ENCODE results near the gene JMJD7. TPM values are rescaled to one million over a fixed set of nuclear protein-coding genes. Genes with fewer than 3 reads are reported as not detected.
A peak's percentile ranks its signal among the peaks of the same experiment; 100 is the strongest.

JMJD7 gene
- total and polyA plus RNA-seq, 9 of the 15 experiments (the other 6 are each of a cell fraction or from before 2014, with no cell fraction given), result 1.2 to 13.9 (median 6.1) TPM

- peak; percentile 8; the same call in 1 of the 2 replicates for TF ChIP-seq REST (IDR thresholded peaks at IDR 0.05; ENCODE audit: borderline replicate concordance)
- peak; percentile 71 for TF ChIP-seq REST (CRISPR knock-in tag; IDR thresholded peaks at IDR 0.05; ENCODE audit: low read depth)
- TF ChIP-seq, protein P1, sequence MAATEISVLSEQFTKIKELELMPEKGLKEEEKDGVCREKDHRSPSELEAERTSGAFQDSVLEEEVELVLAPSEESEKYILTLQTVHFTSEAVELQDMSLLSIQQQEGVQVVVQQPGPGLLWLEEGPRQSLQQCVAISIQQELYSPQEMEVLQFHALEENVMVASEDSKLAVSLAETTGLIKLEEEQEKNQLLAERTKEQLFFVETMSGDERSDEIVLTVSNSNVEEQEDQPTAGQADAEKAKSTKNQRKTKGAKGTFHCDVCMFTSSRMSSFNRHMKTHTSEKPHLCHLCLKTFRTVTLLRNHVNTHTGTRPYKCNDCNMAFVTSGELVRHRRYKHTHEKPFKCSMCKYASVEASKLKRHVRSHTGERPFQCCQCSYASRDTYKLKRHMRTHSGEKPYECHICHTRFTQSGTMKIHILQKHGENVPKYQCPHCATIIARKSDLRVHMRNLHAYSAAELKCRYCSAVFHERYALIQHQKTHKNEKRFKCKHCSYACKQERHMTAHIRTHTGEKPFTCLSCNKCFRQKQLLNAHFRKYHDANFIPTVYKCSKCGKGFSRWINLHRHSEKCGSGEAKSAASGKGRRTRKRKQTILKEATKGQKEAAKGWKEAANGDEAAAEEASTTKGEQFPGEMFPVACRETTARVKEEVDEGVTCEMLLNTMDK (IDR thresholded peaks at IDR 0.05; ENCODE audit: borderline replicate concordance, insufficient read depth, low read depth, low read length, poor library complexity, severe bottlenecking), result no peak
- TF ChIP-seq CHCHD3 (CRISPR knock-in tag; IDR thresholded peaks at IDR 0.05), result no peak
- peak; percentile 60 for TF ChIP-seq POLR2B (IDR thresholded peaks at IDR 0.05; ENCODE audit: low read depth, partially characterized antibody)
- TF ChIP-seq, protein P2, sequence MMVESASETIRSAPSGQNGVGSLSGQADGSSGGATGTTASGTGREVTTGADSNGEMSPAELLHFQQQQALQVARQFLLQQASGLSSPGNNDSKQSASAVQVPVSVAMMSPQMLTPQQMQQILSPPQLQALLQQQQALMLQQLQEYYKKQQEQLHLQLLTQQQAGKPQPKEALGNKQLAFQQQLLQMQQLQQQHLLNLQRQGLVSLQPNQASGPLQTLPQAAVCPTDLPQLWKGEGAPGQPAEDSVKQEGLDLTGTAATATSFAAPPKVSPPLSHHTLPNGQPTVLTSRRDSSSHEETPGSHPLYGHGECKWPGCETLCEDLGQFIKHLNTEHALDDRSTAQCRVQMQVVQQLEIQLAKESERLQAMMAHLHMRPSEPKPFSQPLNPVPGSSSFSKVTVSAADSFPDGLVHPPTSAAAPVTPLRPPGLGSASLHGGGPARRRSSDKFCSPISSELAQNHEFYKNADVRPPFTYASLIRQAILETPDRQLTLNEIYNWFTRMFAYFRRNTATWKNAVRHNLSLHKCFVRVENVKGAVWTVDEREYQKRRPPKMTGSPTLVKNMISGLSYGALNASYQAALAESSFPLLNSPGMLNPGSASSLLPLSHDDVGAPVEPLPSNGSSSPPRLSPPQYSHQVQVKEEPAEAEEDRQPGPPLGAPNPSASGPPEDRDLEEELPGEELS (CRISPR knock-in tag; IDR thresholded peaks at IDR 0.05; ENCODE audit: borderline replicate concordance), result no peak
- TF ChIP-seq ZNF583 (CRISPR knock-in tag; IDR thresholded peaks at IDR 0.05), result no peak
- TF ChIP-seq HNRNPLL (IDR thresholded peaks at IDR 0.05; ENCODE audit: low read depth, low read length, poor library complexity, severe bottlenecking), result peak; percentile 76
- peak; percentile 83 for TF ChIP-seq RB1 (IDR thresholded peaks at IDR 0.05; ENCODE audit: low read depth)
- no peak for TF ChIP-seq MXD1 (CRISPR knock-in tag; IDR thresholded peaks at IDR 0.05; ENCODE audit: borderline replicate concordance, poor library complexity, severe bottlenecking)
- peak; percentile 85 for TF ChIP-seq HMGN3 (IDR thresholded peaks at IDR 0.05; ENCODE audit: borderline replicate concordance, extremely low read depth, insufficient read length, low read depth, low read length)
These were observed at the start of gene JMJD7 (continued) for GRCh38 chr15:41827880-41828806.
